GM08714 (cell line): ENCODE data around the gene TMEM42.

Experiments
- H3K4me3 ChIP-seq: fragments of 200-500 bp; sonication (Bioruptor generic); 2 replicates; pipeline ENCODE4 v1.5.1; 2014; ENCODE audit warnings: mild to moderate bottlenecking, low read length, inconsistent platforms
- ZNF274 ChIP-seq: IDR thresholded peaks from 2 replicates; pipeline ENCODE4 v1.6.1; 2012; ENCODE audit warnings: mild to moderate bottlenecking, low read depth, low read length

Gene TMEM42

GRCh38 chr3:44913868-44914468 is 52.3 kb downstream of the TMEM42 start:
- no peak overlapping the region for H3K4me3 ChIP-seq
- no peak for TF ChIP-seq ZNF274

GRCh38 chr3:44914936-44915335 is 53.2 kb downstream of the TMEM42 start:
- no peak for TF ChIP-seq ZNF274
- no peak overlapping the region for H3K4me3 ChIP-seq
